Mesothelial cell of epicardium (in vitro differentiated cells): ENCODE data around the gene CNGB1. TPM values are rescaled to one million over a fixed set of nuclear protein-coding genes. Genes with fewer than 3 reads are reported as not detected.
"Not testable (repeated sequence)": the region's sequence is repeated elsewhere in the genome, so short reads cannot be mapped to it uniquely, and the experiment has no call there.

ENCODE experiments used
- DNase-seq, 2 experiments: peaks; one replicate each; pipeline ENCODE4 v3.0.0; 2021; ENCODE audit warnings: low spot score in 2 of 2; ENCODE audit not compliant: unreplicated experiment in 2 of 2
- H3K27ac Mint-ChIP-seq: 2 replicates; pipeline ENCODE4 v1.8.0; 2021; ENCODE audit warnings: mixed read lengths
- H3K27me3 Mint-ChIP-seq: 2 replicates; pipeline ENCODE4 v1.8.0; 2021; ENCODE audit warnings: low read depth, mixed read lengths
- H3K36me3 Mint-ChIP-seq: 2 replicates; pipeline ENCODE4 v1.8.0; 2021; ENCODE audit warnings: mixed read lengths
- H3K4me1 Mint-ChIP-seq: 2 replicates; pipeline ENCODE4 v1.8.0; 2021; ENCODE audit warnings: mixed read lengths
- H3K4me3 Mint-ChIP-seq: 2 replicates; pipeline ENCODE4 v1.8.0; 2021; ENCODE audit warnings: mild to moderate bottlenecking, moderate library complexity, mixed read lengths
- H3K9me3 Mint-ChIP-seq: 2 replicates; pipeline ENCODE4 v1.8.0; 2021; ENCODE audit warnings: mixed read lengths
- total RNA-seq: library from RNA; stranded (reverse); gene quantifications from 3 replicates; pipeline ENCODE4 v1.2.1, GENCODE V29; 2021
- TF ChIP-seq, protein P1 (sequence below): fragments of 200-600 bp; sonication (generic); IDR thresholded peaks from one replicate; pipeline ENCODE4 v1.5.0; 2021; ENCODE audit warnings: antibody characterized with exemption; ENCODE audit not compliant: unreplicated experiment

Gene CNGB1
- total RNA-seq, 1 donor from 2014 or later: 0.07 TPM

DNA sequence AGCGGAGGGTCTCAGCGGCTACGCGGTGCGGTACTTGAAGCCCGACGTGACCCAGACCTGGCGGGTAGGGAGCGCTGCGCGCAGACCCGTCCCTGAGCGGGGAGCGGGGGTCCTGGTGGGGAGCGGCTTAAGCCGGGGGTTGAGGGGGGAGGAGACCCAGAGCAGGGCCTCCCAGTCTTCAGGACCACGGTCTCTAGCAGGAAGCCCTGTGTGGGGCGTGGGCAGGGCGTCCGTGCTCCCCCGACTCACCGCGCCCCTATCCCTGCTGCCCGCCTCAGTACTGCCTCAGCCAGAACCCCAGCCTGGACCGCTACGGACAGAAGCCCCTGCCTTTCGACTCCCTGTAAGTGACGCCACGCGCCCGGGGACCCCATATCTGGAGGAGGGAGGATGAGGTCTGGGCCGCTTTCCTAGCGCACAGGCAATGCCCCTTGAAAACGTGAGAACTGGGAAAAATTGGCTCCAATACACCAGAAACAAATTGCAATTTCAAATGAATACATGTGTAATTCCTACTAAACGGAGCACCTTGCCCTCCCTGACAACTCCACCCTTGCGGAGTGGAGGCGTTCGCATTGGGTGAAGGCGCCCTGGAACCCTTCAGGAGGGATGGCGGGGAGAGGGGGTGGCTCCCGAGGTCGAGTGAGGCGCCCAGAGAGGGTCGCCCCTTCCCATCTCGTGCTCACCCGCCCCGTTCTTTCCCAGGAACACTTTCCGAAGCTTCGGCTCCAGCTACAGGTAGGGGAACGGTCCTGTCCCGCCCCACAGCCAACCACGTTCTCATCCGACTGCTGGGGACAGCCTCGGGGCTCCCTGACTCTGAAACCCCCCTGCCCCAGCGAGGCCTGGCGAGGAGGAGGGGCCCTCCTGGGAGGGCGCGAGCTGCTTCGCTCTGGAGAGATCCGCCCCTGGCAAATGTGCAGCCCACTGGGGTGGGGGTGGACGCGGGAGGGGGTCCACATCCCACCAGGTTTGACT lies 14.6 kb upstream of the CNGB1 start:
- no peaks in the 10 kb centered on the region for H3K36me3 Mint-ChIP-seq
- H3K9me3 Mint-ChIP-seq: no peaks in the 10 kb centered on the region
- DNase-seq: no peak
- TF ChIP-seq, protein P1, sequence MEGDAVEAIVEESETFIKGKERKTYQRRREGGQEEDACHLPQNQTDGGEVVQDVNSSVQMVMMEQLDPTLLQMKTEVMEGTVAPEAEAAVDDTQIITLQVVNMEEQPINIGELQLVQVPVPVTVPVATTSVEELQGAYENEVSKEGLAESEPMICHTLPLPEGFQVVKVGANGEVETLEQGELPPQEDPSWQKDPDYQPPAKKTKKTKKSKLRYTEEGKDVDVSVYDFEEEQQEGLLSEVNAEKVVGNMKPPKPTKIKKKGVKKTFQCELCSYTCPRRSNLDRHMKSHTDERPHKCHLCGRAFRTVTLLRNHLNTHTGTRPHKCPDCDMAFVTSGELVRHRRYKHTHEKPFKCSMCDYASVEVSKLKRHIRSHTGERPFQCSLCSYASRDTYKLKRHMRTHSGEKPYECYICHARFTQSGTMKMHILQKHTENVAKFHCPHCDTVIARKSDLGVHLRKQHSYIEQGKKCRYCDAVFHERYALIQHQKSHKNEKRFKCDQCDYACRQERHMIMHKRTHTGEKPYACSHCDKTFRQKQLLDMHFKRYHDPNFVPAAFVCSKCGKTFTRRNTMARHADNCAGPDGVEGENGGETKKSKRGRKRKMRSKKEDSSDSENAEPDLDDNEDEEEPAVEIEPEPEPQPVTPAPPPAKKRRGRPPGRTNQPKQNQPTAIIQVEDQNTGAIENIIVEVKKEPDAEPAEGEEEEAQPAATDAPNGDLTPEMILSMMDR: no peak
- peaks cover 38% of the 10 kb centered on the region for H3K27me3 Mint-ChIP-seq
- H3K4me1 Mint-ChIP-seq: peaks cover 10% of the 10 kb centered on the region
- H3K27ac Mint-ChIP-seq: no peak overlapping the region
- peak overlapping the region; percentile 82 for H3K4me3 Mint-ChIP-seq

DNA sequence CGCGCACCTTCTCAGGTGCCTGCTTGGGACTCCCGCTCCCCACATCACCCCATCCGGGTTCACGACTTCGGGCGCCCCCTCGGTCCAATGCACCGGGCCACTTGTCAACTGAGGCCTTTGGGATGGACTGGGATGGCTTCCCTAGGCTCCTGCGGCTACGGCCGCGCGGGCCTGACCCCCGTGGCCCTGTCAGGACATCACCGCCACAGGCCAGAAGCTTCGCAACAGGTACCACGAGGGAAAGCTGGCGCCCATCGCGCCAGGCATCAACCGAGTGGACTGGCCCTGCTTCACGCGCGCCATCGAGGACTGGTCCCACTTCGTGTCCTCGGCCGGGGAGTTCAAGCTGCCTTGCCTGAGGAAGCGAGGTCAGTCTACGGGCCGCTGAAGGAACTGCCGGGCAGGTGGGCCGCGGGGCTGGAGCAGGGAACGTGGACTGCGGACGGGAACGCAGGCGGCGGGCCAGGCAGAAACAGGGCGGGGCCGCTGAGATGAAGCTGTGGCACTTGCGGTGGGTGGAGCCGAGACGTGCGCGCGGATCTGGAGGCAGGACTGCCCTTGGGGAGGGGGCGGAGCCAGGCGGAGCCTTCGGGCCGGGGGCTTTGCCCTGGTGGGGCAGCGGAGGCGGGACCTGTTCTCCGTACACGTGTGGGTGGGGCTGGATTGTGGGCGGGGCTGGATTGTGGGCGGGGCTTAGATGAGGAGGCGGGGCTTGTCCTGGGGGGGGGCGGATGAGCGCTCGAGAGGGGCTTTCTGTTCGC lies 13.7 kb upstream of the CNGB1 start:
- TF ChIP-seq, protein P1: no peak
- no peaks in the 10 kb centered on the region for H3K36me3 Mint-ChIP-seq
- H3K27me3 Mint-ChIP-seq: peaks cover 38% of the 10 kb centered on the region
- peak; percentile 90 to 91 for DNase-seq
- peaks cover 10% of the 10 kb centered on the region for H3K4me1 Mint-ChIP-seq
- peak overlapping the region; percentile 82 for H3K4me3 Mint-ChIP-seq
- no peak overlapping the region for H3K27ac Mint-ChIP-seq
- H3K9me3 Mint-ChIP-seq: no peaks in the 10 kb centered on the region

DNA sequence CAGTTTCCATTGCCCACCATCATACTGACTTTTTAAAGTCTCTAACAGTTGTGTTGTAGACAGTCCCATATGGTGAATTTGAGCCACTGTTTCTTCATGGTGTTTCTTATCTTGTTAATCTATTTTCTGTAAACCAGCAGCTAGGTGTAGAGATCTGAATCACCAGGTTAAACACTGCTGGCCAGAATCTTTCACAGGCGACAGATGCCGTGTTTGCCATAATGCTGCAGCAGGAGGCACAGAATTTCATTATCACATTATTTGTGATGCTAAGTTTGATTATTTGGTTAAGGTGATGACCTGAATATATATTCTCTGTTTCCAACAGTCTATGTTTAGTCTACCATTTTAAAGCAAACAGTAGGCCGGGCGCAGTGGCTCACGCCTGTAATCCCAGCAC lies 11.5 kb upstream of the CNGB1 start:
- no peaks in the 10 kb centered on the region for H3K36me3 Mint-ChIP-seq
- TF ChIP-seq, protein P1: no peak
- no peak overlapping the region for H3K4me3 Mint-ChIP-seq
- no peak for DNase-seq
- no peak overlapping the region for H3K27ac Mint-ChIP-seq
- H3K4me1 Mint-ChIP-seq: peaks cover 10% of the 10 kb centered on the region
- no peaks in the 10 kb centered on the region for H3K9me3 Mint-ChIP-seq
- peaks cover 32% of the 10 kb centered on the region for H3K27me3 Mint-ChIP-seq

DNA sequence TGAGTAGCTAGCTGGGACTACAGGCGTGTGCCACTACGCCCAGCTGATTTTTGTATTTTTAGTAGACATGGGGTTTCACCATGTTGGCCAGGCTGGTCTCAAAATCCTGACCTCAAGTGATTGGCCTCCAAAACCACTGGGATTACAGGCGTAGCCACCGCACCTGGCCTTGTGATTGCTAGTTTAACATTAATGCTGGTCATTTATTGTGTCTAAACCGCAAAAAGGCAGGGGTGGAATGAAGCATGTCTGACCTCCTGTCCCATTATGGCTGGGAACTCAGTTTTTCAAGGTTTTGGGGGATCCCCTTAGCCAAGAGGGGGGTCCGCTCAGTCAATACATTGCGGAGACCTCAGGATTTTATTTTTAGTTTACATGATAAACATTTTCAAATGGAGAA lies 10.7 kb upstream of the CNGB1 start:
- H3K36me3 Mint-ChIP-seq: no peaks in the 10 kb centered on the region
- H3K9me3 Mint-ChIP-seq: no peaks in the 10 kb centered on the region
- H3K4me3 Mint-ChIP-seq: no peak overlapping the region
- H3K4me1 Mint-ChIP-seq: peaks cover 10% of the 10 kb centered on the region
- peaks cover 24% of the 10 kb centered on the region for H3K27me3 Mint-ChIP-seq
- no peak for DNase-seq
- H3K27ac Mint-ChIP-seq: no peak overlapping the region
- TF ChIP-seq, protein P1: no peak

DNA sequence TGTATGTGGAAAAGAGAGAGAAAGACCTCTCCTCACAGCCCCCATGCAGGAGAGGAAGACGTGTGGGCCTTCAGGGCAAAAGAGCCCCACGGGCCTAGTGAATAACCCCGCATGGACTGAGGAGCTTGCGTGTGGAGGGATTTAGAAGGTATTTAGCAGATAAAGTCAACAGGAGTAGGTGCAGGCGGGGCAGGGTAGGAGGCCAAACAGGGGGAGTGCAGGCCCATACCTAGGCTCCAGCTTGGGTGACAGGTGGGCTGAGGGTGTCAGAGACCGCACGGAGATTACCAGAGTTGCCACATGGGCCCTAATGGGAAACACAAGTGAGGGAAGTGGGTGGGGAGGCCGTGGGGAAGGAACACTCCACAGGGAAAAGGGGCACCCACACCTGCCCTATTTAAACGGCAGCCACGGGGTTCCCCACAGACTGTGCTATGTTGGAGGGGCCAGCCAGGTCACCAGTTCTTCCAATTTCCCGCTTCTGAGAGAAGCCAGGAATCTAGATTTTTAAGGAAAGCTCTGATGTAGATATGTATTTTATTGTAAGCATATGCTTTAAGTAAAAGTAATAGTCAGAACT lies 8.2 kb upstream of the CNGB1 start:
- DNase-seq: no peak
- no peaks in the 10 kb centered on the region for H3K4me1 Mint-ChIP-seq
- no peak overlapping the region for H3K27ac Mint-ChIP-seq
- TF ChIP-seq, protein P1: no peak
- no peaks in the 10 kb centered on the region for H3K9me3 Mint-ChIP-seq
- peaks cover 1% of the 10 kb centered on the region for H3K27me3 Mint-ChIP-seq
- no peak overlapping the region for H3K4me3 Mint-ChIP-seq
- H3K36me3 Mint-ChIP-seq: no peaks in the 10 kb centered on the region

DNA sequence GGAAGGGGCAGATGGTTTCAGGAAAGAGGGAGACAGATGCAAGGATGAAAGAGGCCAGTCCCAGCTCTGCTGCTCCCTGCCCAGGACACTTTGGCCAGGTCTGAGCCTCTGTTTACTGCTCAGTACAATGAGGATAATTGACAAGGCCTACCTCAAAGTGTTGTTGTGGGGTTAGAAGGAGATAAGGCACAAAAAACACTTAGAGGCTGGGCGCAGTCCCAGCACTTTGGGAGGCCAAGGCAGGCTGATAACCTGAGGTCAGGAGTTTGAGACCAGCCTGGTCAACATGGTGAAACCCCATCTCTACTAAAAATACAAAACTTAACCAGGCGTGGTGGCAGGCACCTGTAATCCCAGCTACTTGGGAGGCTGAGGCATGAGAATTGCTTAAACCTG lies 7.1 kb upstream of the CNGB1 start:
- DNase-seq, H3K4me1 Mint-ChIP-seq: not testable (repeated sequence)

More for the DNA sequence above, 7.1 kb upstream of the CNGB1 start:
- not testable (repeated sequence) for H3K9me3 Mint-ChIP-seq, H3K27ac Mint-ChIP-seq, H3K36me3 Mint-ChIP-seq, H3K27me3 Mint-ChIP-seq, H3K4me3 Mint-ChIP-seq
